Measurements from ENCODE around the gene DCD.

DNA sequence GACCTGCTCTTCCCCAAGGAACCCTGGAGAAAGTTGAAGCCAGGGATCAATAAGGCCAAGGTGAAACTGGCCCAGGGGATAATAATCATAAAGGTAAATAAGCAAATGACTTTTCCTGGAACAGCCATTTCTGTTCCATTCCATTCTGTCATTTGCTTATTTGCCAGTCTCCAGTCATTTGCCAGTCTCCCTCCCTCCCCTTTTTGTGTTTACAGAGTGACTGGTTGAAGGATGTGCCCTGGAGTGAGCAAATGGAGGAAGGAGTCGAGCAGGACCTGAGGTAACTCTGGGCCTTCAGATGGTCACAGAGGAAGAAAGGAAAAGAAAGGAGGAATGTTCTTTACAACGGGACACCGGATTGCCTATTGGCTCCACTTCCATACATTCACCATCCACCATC lies 17.8 kb upstream of the DCD start:
- TF ChIP-seq, protein P1, sequence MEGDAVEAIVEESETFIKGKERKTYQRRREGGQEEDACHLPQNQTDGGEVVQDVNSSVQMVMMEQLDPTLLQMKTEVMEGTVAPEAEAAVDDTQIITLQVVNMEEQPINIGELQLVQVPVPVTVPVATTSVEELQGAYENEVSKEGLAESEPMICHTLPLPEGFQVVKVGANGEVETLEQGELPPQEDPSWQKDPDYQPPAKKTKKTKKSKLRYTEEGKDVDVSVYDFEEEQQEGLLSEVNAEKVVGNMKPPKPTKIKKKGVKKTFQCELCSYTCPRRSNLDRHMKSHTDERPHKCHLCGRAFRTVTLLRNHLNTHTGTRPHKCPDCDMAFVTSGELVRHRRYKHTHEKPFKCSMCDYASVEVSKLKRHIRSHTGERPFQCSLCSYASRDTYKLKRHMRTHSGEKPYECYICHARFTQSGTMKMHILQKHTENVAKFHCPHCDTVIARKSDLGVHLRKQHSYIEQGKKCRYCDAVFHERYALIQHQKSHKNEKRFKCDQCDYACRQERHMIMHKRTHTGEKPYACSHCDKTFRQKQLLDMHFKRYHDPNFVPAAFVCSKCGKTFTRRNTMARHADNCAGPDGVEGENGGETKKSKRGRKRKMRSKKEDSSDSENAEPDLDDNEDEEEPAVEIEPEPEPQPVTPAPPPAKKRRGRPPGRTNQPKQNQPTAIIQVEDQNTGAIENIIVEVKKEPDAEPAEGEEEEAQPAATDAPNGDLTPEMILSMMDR (IDR thresholded peaks at IDR 0.05; ENCODE audit: low read depth, low read length) = no peak
- no peak for TF ChIP-seq EZH2phosphoT487 (IDR thresholded peaks at IDR 0.05; ENCODE audit: low read depth)

Data from OCI-LY3 (cell line).